LNCaP clone FGC (cell line): ENCODE data around the gene ANKRD16.
A peak's percentile ranks its signal among the peaks of the same experiment; 100 is the strongest.

Experiments used
- DNase-seq: peaks from one replicate; pipeline ENCODE4 v3.0.0-alpha.2; 2011; ENCODE audit warnings: low read depth
- H3K4me3 ChIP-seq: 2 replicates; pipeline ENCODE4 v1.5.1; 2011; ENCODE audit warnings: mild to moderate bottlenecking, low read depth, low read length, control low read depth
- TF ChIP-seq, protein P1 (sequence below): IDR thresholded peaks from 2 replicates; pipeline ENCODE4 v1.5.1; 2012; ENCODE audit warnings: mild to moderate bottlenecking; ENCODE audit not compliant: control insufficient read depth, insufficient read depth; ENCODE audit errors: extremely low read depth

ANKRD16 gene

DNA sequence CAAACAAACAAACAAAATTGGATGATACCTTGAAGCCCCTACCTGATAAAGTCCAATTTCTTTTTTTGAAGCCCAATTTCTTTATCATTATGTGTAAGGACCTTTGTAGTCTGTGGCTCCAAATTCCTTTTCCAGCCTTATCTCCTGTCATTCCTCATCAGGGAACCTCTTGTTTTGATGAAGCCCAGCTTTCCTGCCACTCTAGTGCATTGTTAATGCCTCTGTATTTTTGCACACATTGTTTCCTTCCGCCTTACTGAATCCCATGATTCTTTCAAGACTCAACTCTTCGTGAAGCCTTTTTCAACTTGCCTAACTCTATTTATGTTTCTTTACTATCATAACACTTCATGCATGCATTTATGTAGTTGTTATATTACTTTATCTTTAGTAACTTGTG is 3.6 kb upstream of the ANKRD16 start:
- TF ChIP-seq, protein P1, sequence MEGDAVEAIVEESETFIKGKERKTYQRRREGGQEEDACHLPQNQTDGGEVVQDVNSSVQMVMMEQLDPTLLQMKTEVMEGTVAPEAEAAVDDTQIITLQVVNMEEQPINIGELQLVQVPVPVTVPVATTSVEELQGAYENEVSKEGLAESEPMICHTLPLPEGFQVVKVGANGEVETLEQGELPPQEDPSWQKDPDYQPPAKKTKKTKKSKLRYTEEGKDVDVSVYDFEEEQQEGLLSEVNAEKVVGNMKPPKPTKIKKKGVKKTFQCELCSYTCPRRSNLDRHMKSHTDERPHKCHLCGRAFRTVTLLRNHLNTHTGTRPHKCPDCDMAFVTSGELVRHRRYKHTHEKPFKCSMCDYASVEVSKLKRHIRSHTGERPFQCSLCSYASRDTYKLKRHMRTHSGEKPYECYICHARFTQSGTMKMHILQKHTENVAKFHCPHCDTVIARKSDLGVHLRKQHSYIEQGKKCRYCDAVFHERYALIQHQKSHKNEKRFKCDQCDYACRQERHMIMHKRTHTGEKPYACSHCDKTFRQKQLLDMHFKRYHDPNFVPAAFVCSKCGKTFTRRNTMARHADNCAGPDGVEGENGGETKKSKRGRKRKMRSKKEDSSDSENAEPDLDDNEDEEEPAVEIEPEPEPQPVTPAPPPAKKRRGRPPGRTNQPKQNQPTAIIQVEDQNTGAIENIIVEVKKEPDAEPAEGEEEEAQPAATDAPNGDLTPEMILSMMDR: no peak
- no peak overlapping the region for H3K4me3 ChIP-seq
- no peak for DNase-seq

DNA sequence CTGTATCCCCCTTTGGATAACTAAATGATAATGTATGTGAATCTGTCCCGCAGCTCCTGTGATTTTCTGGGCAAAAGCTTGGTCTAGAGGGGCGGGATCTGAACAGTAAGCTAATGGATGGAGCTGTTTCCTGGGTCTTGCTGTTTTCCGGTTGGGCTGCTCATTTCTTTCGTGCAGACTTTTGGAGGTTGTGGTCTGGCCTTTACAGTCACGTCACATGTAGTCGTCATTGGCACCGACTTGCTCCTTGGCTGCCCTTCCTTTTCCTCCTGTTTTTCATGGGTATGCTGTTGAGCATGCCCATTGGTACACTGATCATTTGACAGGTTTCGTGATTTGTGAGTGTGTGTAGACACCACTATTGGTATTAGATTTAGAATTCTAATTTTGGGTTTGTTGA is 2.3 kb upstream of the ANKRD16 start:
- TF ChIP-seq, protein P1: no peak
- H3K4me3 ChIP-seq: no peak overlapping the region
- no peak for DNase-seq

DNA sequence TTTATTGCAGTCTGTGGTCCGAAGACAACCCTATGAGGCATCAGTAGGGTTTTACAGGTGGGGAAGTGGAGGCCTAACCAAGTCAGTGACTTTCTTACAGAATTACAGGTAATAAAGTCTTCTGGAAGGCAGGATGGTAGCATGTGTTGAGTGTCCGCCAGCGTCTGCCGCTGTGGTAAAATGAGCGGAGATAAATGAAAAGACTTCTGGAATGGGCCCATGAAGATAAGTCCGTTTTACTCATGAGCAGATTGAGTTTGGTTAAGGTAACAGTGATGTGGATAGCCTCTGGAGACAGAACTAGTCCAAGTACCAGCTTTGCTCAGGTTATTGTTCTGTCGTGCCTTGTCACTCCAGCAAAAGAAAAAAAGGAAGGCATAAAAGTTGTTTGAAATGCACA is 1.3 kb upstream of the ANKRD16 start:
- DNase-seq: no peak
- TF ChIP-seq, protein P1: no peak
- H3K4me3 ChIP-seq: peak overlapping the region; percentile 79

DNA sequence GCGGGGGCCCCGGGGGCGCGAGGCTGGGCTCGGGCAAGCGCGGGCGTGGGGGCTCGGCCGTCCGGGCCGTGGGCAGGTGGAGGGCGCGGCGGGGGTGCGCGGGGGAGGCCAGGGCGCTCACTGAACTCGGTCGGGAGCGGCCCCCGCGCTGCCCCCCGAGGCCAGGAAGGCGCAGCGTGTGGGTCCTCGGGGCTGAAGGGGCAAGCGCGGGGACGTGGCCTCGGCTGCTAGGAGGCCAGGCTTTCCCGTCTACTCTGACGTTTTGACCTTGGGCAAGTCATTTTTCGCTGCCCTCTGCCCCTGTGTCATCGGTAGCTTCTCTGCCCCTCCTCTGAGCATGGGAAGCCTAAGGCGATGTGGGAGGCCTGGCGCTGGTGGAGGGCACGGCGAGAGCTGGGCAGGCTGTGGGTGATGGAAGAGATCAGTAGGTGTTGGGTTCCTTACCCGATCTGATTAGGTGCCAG is 791 bp upstream of the ANKRD16 start:
- no peak for DNase-seq
- peak overlapping the region; percentile 79 for H3K4me3 ChIP-seq
- TF ChIP-seq, protein P1: no peak

DNA sequence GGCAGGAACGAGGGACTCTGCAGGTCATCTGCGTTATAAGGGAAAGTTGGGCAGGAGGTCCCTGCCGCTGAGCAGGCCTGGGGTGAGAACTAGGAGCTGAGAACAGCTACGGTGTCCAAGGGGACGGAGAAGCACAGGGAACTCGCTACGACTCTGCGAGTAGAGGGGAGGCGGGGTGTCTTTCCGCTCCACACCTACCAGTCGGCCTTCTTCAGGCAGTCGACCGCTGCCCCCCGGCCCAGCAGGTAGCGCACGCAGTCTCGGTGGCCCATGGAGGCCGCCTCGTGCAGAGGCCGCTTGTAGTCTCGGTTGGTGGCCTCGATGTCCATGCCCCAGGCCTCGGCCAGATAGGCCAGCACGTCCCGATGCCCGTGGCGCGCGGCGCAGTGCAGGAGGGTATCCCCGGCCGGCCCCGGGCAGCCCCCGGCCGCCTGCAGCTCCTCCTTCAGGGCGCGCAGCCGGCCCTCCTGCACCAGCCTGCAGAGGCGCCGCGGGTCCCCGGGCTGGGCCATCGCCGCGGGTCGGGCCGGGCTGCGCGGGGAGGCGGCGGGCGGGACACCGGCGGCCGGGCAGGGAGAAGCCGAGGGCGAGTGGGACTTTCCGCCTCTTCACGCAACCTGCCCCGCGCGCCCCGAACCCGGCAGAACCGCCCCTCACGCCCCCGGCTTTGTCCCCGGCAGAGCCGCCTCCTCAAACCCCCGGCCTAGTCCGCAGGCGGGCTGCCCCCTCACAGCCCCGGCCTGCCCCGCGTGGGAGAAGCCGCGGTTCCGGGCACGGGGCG is 660 bp downstream of the ANKRD16 start:
- DNase-seq: no peak
- TF ChIP-seq, protein P1: no peak
- H3K4me3 ChIP-seq: peak overlapping the region; percentile 79

DNA sequence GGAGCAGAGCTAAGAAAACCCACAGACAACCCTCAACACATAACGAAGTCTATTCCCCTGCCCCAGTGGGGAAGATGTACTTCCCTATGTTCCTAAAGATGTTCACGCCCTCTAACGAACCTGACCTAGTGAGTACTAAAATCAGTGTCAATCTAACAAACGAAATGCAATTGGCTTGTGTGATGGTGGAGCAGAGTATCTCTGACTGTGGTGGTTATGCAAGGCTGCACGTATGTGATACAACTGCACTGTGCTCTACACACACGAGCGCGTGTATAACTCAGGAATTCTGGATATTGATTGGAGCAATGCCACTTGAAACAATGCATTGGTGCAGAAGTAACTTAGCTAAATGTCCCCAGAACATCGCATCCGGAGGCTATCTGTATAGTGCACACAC is 1.3 kb downstream of the ANKRD16 start:
- peak overlapping the region; percentile 79 for H3K4me3 ChIP-seq
- TF ChIP-seq, protein P1: no peak
- DNase-seq: no peak

DNA sequence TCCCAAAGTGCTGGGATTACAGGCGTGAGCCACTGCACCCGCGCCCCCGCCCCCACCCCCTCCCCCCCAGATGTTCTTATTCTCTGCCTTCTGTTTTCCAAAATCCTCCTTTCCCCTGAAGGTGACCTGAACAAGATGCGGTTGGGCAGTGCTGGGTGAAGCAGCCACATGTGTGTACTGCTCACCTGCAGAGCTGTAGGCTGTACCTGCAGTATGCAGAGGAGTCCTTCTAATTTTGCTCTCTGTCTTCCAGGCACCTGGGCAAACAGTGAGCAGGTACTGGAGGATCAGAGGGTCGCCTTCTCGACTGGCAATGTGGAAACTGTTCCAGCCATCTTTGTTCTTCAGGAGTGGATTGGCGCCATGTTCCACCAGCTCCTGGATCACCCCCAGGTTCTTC is 2.1 kb downstream of the ANKRD16 start:
- TF ChIP-seq, protein P1: no peak
- no peak overlapping the region for H3K4me3 ChIP-seq

More for the DNA sequence above, 2.1 kb downstream of the ANKRD16 start:
- DNase-seq: no peak
